Keratinocyte (primary cell): ENCODE measurements around the gene ZNF365. TPM values are rescaled to one million over a fixed set of nuclear protein-coding genes. Genes with fewer than 3 reads are reported as not detected.

Source experiments
- DNase-seq: peaks from one replicate; pipeline ENCODE4 v3.0.0-alpha.2; 2011; ENCODE audit warnings: low read depth, missing footprints, low spot score
- FAIRE-seq: peaks from 2 replicates; lab custom pipeline; 2011; peaks lifted over from hg19 to GRCh38; lab: Jason Lieb, UNC
- H2AFZ ChIP-seq: 2 replicates; pipeline ENCODE4 v1.6.0; 2012; ENCODE audit warnings: low read length, control low read depth, inconsistent platforms; ENCODE audit not compliant: control insufficient read depth
- H3K27ac ChIP-seq: 2 replicates; pipeline ENCODE4 v1.5.1; 2011; ENCODE audit warnings: low read length; ENCODE audit not compliant: control insufficient read depth, insufficient read depth
- H3K27me3 ChIP-seq: 3 replicates; pipeline ENCODE4 v1.6.0; 2011; ENCODE audit warnings: low read length; ENCODE audit not compliant: control insufficient read depth, insufficient read depth; ENCODE audit errors: extremely low read depth
- H3K36me3 ChIP-seq, 2 experiments: 2 replicates in 1 of 2; 3 replicates in 1 of 2; pipeline ENCODE4 v1.5.1; 2011; ENCODE audit warnings: low read length in 2 of 2, mild to moderate bottlenecking in 1 of 2; ENCODE audit not compliant: control insufficient read depth in 2 of 2, insufficient read depth in 2 of 2; ENCODE audit errors: extremely low read depth in 1 of 2
- H3K4me1 ChIP-seq: 3 replicates; pipeline ENCODE4 v1.5.1; 2011; ENCODE audit warnings: low read length; ENCODE audit not compliant: control insufficient read depth, insufficient read depth; ENCODE audit errors: extremely low read depth
- H3K4me2 ChIP-seq: 3 replicates; pipeline ENCODE4 v1.6.0; 2011; ENCODE audit warnings: low read depth, low read length; ENCODE audit not compliant: control insufficient read depth, insufficient read depth; ENCODE audit errors: extremely low read depth
- H3K4me3 ChIP-seq, 3 experiments: fragments of 200-600 bp in 1 of 3; sonication (generic) in 1 of 3; 2 replicates in 2 of 3; 3 replicates in 1 of 3; pipeline ENCODE4 v1.5.1; 2011 to 2016; ENCODE audit warnings: low read length in 3 of 3, mild to moderate bottlenecking in 3 of 3, control low read depth in 2 of 3, inconsistent platforms in 1 of 3, low read depth in 1 of 3, mixed read lengths in 1 of 3, mixed run types in 1 of 3, moderate library complexity in 1 of 3; ENCODE audit not compliant: control insufficient read depth in 2 of 3, insufficient read depth in 2 of 3; ENCODE audit errors: extremely low read depth in 1 of 3
- H3K79me2 ChIP-seq: 2 replicates; pipeline ENCODE4 v1.6.0; 2012; ENCODE audit warnings: low read length; ENCODE audit not compliant: control insufficient read depth, insufficient read depth
- H3K9ac ChIP-seq: 3 replicates; pipeline ENCODE4 v1.6.0; 2011; ENCODE audit warnings: low read length; ENCODE audit not compliant: control insufficient read depth, insufficient read depth; ENCODE audit errors: extremely low read depth
- H3K9me1 ChIP-seq: 3 replicates; pipeline ENCODE4 v1.6.0; 2011; ENCODE audit warnings: low read length; ENCODE audit not compliant: control insufficient read depth, insufficient read depth; ENCODE audit errors: extremely low read depth
- H3K9me3 ChIP-seq: 2 replicates; pipeline ENCODE4 v1.5.1; 2012; ENCODE audit warnings: low read depth, low read length; ENCODE audit not compliant: control insufficient read depth
- H4K20me1 ChIP-seq: 3 replicates; pipeline ENCODE4 v1.6.0; 2011; ENCODE audit warnings: low read length; ENCODE audit not compliant: control insufficient read depth, insufficient read depth; ENCODE audit errors: extremely low read depth
- CTCF ChIP-seq, 3 experiments: IDR thresholded peaks in 1 of 3; conservative IDR thresholded peaks in 1 of 3; optimal IDR thresholded peaks in 1 of 3; 2 replicates in 2 of 3; 3 replicates in 1 of 3; pipeline versions ENCODE3 to v1.5.1; 2011; ENCODE audit warnings: low read length in 3 of 3, mild to moderate bottlenecking in 3 of 3, moderate library complexity in 2 of 3, control low read depth in 1 of 3, inconsistent platforms in 1 of 3; ENCODE audit not compliant: insufficient read depth in 2 of 3; ENCODE audit errors: extremely low read depth in 1 of 3
- EZH2 ChIP-seq: IDR thresholded peaks from one replicate; pipeline ENCODE4 v1.6.1; 2012; ENCODE audit warnings: inconsistent platforms, mild to moderate bottlenecking, low read length, moderate library complexity
- dilution Hi-C: fragments of 300-500 bp; cut with MboI; formaldehyde crosslinking; loops from one replicate; pipeline ENCODE4 v1.7.0; 2020; ENCODE audit warnings: low sequenced_read_pairs; ENCODE audit not compliant: extremely low pct_ligation_motif_present
- polyA plus RNA-seq, 5 experiments: library from polyadenylated mRNA; depleted of rRNA in 3 of 5; stranded (reverse) in 3 of 5; stranded (forward) in 1 of 5; unstranded in 1 of 5; fragments of >200 nt; gene quantifications; 1 replicate in 1 of 5; 2 replicates in 3 of 5; 3 replicates in 1 of 5; pipeline versions ENCODE4 v1.2.1 to v1.2.3, GENCODE V29; 2011 to 2012; ENCODE audit warnings: missing spikeins in 2 of 5, low read depth in 1 of 5, low replicate concordance in 1 of 5

The ZNF365 gene
- polyA plus RNA-seq, 1 donor (not counting 4 experiments of a cell fraction or from before 2014, with no cell fraction given), result 15.9 TPM

GRCh38 chr10:62424026-62424425, 49.9 kb downstream of the ZNF365 start:
- no peak for TF ChIP-seq CTCF (optimal IDR thresholded peaks at IDR 0.05 in 1 of 3, IDR thresholded peaks at IDR 0.05 in 1 of 3, conservative IDR thresholded peaks at IDR 0.05 in 1 of 3; ENCODE audit: extremely low read depth in 1 of 3, insufficient read depth in 2 of 3, low read length in 3 of 3)
- TF ChIP-seq EZH2, result no peak
- H2AFZ ChIP-seq, result no peak overlapping the region

GRCh38 chr10:62426086-62426485, 51.9 kb downstream of the ZNF365 start:
- no peaks in the 10 kb centered on the region for H4K20me1 ChIP-seq
- peak overlapping the region; percentile 54 for H3K27ac ChIP-seq
- H3K79me2 ChIP-seq, result no peaks in the 10 kb centered on the region
- no peak overlapping the region for H3K9ac ChIP-seq
- DNase-seq (peak; percentile 71), FAIRE-seq (peak; percentile 81)
- H3K9me3 ChIP-seq, result no peaks in the 10 kb centered on the region
- H2AFZ ChIP-seq, result no peak overlapping the region
- peaks cover 24% of the 10 kb centered on the region for H3K4me1 ChIP-seq
- peak overlapping the region; percentile 4 for H3K4me2 ChIP-seq
- TF ChIP-seq EZH2, result no peak
- no peak for TF ChIP-seq CTCF (optimal IDR thresholded peaks at IDR 0.05 in 1 of 3, IDR thresholded peaks at IDR 0.05 in 1 of 3, conservative IDR thresholded peaks at IDR 0.05 in 1 of 3; ENCODE audit: extremely low read depth in 1 of 3, insufficient read depth in 2 of 3, low read length in 3 of 3)
- dilution Hi-C loops, result no loop called here
- no peaks in the 10 kb centered on the region for H3K27me3 ChIP-seq
- no peaks in the 10 kb centered on the region for H3K9me1 ChIP-seq
- no peaks in the 10 kb centered on the region for H3K36me3 ChIP-seq
- no peak overlapping the region for H3K4me3 ChIP-seq

More at GRCh38 chr10:62424026-62424425, 49.9 kb downstream of the ZNF365 start:
- H3K9me3 ChIP-seq, result no peaks in the 10 kb centered on the region
- H3K4me2 ChIP-seq, result no peak overlapping the region
- H3K27me3 ChIP-seq, result no peaks in the 10 kb centered on the region
- no peaks in the 10 kb centered on the region for H3K79me2 ChIP-seq
- no peak for FAIRE-seq
- no peak overlapping the region for H3K4me3 ChIP-seq
- dilution Hi-C loops, result no loop called here
- H3K9me1 ChIP-seq, result no peaks in the 10 kb centered on the region
- H3K36me3 ChIP-seq, result no peaks in the 10 kb centered on the region
- H4K20me1 ChIP-seq, result no peaks in the 10 kb centered on the region
- DNase-seq, result no peak
- H3K9ac ChIP-seq, result no peak overlapping the region
- peaks cover 24% of the 10 kb centered on the region for H3K4me1 ChIP-seq
- H3K27ac ChIP-seq, result no peak overlapping the region
